Endometrial microvascular endothelial cells (primary cell): ENCODE measurements around the gene RNF214. TPM values are rescaled to one million over a fixed set of nuclear protein-coding genes. Genes with fewer than 3 reads are reported as not detected.

ENCODE experiments used
- in situ Hi-C: cut with HindIII; loops from 2 replicates; pipeline ENCODE4 v1.10.0; 2017; ENCODE audit warnings: low sequenced_read_pairs, low pct_unique_long_range_greater_than_20kb; ENCODE audit errors: inconsistent ontology term
- total RNA-seq: library from RNA; depleted of rRNA; stranded (reverse); fragments of >200 nt; gene quantifications from one replicate; pipeline ENCODE4 v1.2.3, GENCODE V29; 2015; ENCODE audit errors: inconsistent ontology term

Gene RNF214
- total RNA-seq, 1 donor from 2014 or later: 15.1 TPM

DNA sequence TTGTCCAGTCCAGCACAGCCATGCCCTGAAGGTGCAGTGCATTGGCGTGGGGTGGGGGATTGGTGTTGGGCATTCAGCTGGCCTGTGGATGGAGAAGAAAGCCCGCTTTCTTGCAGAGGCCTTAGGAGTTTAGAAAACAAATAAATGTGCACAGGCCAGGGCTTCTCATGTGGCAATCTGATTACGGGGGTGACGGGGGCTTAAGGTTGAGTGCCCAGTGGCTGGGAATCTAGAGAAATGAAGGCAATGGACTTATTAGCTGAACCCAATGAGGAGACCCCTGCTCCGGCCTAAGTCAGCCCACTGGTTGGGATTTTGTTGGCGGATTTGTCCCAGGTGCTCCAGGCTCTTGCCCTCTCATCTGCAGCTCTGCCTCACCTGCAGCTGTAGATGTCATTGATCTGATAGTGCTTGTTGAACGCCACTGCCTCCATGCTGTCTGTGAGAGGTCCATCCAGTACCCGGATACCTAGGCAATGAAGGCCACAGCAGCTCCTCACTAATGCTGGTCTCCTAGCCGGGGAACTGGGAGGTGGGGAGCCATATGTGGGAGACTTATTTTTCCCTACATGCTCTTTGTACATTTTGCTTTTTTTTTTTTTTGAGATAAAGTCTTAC lies 6.8 kb upstream of the RNF214 start:
- in situ Hi-C loops: loop anchor here (10.0 kb wide), 1 partner anchor 51 kb away; the partner anchor contains the start of gene SIDT2

DNA sequence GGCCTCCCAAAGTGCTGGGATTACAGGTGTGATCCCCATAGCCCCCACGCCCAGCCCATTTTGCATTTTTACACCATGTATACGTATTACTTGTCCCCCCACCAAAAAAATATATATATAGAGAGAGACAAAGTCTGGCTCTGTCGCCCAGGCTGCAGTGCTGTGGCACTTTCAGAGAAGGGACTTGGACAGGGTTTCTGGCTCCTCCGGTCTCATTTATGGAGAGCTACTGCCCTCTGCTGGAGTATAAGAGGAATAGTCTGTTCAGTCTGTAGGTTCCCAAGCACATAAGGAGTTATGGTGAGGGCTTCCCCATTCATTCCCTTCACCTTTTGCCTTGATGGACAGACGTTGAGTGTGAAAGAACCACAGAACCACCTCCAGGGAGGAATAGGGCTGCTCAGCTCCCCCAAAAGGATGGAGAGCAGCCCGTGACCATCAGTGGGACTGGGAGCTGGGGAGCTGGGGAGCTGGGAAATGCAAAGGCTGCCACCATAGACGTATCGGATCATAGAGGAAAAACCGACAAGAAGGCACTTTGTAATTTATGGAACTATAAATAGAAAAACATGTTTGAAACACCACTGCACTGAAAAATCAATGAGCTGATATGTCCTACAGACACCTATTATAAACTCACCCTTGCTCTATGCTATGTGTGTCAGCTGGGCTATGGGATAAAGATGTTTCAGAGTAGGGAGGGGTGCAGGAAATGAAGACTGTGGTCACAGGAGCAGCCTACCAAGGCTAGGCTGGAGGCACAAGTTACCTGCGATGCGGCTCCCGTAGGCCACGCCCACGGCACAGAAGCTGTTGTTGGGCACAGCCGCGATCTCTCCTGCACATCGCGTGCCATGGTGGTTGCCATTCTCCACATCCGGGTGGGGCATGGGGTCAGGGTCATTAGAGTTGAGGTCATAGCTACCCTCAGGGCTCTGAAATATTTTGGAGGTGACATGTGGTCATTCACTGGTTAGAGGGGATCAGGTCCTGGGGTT lies 5.8 kb upstream of the RNF214 start:
- in situ Hi-C loops: loop anchor here (10.0 kb wide), 1 partner anchor 52 kb away; the partner anchor contains the start of gene SIDT2

DNA sequence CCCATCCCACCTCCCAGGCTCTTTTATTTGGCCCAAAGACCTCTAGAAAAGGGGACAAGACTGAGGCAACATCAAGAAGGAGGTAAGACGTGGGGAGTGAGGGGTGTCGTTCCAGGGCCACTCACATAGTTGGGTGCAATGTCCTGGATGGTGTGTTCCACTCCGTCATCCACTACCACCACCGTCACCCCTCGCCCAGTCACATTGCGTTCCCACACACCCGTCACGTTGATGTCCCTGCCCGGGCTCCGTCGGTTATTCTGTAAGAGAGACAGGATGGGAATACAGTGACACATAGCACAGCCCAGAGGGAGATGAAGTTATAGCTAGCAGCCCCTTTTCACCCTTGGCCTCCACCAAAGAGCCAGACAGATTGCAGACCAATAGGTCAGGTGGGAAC lies 4.4 kb upstream of the RNF214 start:
- in situ Hi-C loops: loop anchor here (10.0 kb wide), 1 partner anchor 53 kb away; the partner anchor contains the start of gene SIDT2

DNA sequence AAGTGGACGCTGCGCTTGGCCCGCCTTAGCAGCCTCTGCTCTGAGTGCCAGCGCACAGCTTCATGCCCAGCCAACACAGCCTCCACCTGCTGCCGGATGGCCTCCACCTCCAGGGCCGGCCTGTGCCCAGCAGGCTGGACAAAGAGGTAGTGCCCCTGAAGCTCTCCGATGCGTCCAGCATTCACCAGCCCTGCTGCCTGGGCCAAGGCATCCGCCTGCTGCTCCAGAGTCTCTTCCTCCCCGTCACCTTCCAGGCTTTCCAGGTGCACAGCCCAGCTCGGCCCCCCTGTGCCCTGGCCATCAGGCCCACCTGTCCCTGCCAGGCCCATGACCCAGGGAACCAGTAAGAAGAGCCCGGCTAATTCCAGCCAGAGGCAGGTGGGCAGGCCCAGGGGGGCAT lies 3.1 kb upstream of the RNF214 start:
- in situ Hi-C loops: loop anchor here (10.0 kb wide), 1 partner anchor 55 kb away; the partner anchor contains the start of gene SIDT2

DNA sequence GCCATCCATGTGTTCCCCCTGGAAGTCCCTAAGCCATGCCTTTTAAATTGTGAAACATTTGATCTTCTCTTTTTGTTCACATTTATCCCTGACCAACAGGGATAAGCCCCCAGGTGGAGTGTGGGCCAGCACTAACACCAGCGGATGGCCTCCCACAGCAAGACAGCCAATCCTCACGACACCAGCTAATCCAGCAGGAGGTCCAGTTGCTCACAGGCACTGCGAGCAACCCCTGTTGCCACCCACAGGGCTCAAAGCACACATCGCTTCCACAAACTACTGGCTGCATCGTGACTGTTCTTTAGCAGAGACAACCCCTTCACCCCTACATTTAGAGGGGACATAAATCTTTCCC lies 2.6 kb upstream of the RNF214 start:
- in situ Hi-C loops: loop anchor here (10.0 kb wide), 1 partner anchor 55 kb away; the partner anchor contains the start of gene SIDT2

DNA sequence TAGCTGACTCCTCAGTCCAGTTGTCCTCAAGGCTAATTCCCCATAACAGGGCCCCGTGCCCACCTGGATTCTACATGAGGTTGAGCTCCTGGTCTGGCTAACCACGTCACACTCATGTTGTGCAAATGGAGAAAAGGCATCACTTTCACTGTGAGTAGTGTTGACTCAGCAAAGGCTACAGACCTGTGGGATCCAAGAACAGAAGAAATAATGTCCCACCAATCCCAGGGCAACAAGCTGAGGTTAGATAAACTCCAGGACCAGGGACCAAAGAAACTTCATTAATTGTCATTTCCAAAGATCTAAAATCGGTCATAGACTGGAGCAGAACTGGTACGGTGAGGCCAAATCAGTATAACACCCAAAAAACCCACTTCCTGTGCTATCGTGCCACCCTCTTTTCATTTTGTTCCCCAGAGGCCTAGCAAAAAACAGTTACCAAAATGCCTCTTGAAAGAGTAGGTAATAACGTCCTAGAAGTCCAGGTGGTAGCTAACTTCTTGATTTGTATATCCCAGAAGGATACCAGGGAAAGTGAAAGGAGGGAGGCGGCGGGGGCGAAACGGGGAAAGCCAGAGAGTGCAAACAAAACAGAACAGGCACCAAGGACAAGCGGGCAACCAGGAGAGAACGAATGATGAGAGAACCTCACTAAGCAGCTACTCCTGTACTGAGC lies 2.0 kb upstream of the RNF214 start:
- in situ Hi-C loops: no loop called here

DNA sequence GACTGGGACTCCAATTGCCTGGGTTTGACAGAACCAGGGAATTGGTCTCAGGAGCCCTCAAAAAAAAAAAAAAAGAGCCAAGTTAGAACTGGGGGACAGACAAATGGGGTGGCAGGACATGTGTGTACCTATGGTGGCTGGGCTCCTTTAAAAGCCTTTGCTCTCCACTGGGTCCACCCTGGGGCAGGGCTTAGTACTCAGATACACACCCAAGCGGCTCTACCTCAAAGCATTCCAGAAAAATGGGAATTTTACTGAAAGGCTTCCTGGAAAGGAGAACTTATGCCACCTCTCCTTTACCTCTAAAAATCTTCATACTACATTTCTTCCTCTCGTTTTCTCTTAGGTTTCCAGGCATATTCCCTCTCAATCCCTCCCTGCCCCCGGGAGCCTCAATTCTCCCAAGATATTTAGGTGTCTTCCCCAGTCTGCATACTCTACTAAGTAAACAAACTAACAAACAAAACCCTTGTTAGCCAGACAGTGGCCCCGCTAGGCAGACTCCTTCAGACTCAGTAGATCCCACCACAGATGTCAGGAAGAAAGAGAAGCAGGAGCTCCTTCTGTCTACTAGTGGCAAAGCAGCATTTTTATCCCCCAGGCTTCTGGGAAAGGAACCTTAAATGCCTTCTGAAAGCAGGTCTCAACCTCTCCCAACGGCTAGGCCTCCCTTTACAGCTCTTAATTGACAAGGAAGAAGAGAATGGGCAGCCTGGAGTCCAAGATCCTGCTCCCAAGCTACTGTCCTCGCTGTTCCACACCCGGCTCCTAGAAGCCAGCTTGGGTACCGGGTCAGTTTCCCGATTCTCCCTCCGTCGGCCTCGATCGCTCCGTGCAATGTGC lies 1.3 kb upstream of the RNF214 start:
- in situ Hi-C loops: no loop called here

DNA sequence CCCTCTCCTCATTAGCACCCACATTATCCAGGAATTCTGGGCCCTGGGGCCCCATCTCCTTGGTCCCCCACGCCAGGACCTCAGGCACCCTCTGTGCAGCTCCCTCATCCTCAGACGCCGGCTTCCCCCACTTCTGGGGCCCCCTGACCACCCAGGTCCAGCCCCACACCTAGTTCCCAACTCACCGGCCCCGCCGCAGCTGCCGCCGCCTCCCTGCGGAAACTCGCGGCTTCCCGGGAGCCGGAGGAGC lies 704 bp upstream of the RNF214 start, which contains the start of gene PCSK7:
TSS of gene PCSK7 (minus strand) at position 232 of the 250 bp plus-strand sequence. CDS start 2,229 bp downstream, outside the sequence.
- in situ Hi-C loops: no loop called here

DNA sequence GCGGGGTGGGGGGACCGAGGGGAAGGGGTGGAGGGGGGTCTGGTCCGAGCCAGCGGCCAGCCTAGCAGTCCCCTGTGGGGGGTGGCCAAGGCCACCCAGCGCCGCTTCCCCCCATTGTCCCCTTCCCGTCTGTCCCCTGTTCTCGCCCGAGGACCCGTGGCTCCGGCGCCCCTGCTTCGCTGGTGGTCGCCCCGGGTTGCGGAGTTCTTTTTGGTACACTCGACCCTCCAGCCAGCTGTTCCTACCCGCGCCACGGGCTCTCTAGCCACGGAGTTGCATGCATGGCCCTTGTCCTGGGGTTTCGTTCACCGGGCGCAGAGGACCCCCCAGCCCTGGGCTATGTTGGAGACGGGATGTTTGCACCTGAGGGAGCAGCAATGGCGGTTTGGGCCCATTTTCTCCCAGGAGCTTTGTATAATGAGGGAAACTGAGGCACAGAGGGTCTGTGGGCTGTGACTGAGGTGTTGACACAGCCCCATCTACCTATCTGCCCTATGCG lies 489 bp downstream of the RNF214 start:
- in situ Hi-C loops: no loop called here

DNA sequence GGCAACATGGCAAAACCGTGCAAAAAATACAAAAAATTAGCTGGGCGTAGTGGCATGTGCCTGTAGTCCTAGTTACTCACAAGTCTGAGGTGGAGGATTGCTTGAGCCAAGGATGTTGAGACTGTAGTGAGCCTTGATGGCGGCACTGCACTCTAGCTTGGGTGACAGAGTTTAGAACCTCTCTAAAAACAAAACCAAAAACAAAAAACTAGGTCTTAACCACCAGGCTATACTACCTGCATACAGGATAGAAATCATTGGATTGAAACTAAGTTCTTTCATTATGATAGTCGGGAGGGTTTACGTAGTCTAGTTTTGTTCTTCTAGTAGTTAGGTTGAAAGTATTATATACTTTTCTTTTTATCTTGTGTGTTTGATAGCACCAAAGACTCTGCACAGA lies 5.8 kb downstream of the RNF214 start:
- in situ Hi-C loops: no loop called here

DNA sequence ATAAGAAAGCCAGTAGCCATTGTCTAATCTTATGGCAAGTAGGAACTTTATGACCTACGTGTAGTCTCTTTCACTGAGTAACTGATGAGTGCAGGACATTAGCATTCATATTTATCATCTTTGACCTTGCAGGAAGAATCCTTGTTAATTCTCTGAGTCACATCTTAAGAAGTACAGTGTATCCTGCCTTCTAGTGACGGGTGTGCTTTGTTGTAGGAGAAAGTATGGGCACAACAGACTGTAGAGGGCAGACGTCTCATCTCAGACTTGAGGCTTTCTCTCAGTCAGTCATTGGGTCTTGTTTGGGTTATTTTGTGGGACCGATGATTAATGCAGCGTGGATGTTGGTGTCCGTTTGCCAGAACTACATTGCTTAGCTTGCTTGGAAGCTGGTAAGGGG lies 6.8 kb downstream of the RNF214 start:
- in situ Hi-C loops: no loop called here

DNA sequence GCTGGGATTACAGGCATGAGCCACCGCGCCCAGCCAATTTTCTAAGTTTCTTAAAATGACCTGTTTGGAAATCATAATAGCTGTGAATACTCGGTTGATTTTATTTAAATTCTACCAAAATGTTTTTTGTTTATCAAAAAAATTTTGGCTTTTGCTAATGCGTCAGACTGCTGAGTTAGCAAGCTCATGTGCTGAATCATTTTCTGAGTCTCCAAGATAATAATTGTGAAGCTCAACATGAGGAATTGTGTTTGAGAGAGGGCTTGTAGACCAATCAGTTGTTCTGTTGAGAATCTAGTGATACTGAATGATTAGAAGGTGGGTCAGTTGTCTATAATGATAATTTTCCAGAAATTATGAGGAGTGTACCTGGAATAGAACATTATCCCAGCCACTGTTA lies 15.9 kb downstream of the RNF214 start:
- in situ Hi-C loops: no loop called here

DNA sequence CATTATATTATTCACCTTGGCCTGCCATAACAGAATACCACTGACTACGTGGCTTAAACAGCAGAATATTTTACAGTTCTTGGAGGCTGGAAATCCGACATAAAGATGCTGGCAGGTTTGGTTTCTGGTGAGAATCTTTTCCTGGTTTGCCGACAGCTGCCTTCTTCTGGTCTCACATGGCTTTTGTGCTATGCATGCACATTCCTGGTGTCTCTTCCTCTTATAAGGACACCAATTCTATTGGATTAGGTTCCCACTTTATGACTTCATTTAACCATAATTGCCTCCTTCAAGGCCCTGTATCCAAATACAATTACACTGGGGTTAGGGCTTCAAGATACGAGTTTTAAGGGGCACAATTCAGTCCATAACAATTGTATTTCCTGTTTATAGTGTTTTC lies 17.1 kb downstream of the RNF214 start:
- in situ Hi-C loops: no loop called here

DNA sequence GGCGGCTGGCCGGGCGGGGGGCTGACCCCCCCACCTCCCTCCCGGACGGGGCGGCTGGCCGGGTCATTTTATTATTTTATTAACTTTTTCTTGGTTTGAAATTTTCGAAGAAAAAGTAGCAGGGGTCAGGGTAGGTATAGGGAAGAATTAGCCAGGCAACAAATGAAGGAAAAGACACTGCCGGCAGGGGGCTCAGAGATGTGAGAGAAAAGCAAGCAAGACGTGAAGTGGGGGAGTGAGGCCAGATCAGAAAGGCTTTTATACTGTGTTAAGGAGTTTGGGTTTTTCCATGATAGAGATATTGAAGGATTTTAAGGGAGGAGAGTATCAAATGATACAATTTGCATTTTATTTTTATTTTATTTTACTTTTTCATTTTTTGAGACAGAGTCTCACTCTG lies 19.0 kb downstream of the RNF214 start:
- in situ Hi-C loops: no loop called here

DNA sequence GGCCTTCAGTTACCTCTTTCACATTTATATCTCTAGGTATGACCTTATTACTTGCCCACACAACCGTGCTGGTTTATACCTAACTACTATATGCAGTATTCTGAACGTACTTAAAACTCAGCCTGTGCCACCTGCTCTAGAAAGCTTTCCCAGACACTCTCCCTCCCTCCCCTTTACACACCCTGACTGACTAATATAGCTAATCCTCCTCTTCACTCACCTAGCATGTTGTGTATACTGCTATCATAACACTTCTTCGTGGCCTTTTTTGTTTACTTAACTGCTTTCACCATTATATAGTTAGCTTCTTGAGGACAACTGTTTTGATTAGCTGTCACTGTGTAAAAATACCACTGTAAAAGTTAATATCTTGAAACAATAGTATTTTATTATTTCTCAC lies 23.5 kb downstream of the RNF214 start:
- in situ Hi-C loops: no loop called here

DNA sequence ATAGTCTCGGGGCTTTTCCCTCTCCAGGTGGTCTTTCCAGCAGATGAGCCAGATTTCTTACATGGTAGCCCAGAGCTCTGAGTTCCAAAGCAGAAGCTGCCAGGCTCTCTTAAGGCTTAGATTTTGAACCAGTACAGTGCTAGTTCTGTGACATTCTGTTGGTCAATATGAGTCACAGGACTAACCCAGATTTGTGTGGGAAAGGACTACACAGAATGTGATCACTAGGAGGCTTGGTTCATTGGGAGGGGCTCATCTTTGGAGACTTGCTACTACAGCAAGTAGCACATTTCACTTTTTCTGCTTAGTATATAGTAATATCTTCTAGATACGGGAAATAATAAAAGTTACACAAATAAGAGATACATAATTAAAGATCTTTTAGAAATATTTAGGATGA lies 24.1 kb downstream of the RNF214 start:
- in situ Hi-C loops: no loop called here

DNA sequence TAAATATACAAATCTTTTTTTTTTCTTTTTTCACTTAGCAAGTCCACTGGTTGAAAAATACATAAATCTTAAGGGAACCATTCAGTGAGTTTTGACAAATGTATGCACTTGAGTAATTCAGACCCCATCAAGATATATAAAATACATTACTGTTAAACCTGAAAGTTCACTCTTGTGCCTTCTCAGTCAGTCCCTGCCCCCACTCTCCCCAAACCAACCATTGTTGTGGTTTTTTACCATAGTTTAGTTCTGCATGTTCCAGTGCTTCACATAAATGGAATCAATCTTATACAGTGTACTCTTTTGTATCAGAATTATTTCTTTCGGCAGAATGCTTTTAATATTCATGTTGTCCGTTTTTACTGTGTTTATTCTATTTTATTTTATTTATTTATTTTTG lies 26.1 kb downstream of the RNF214 start:
- in situ Hi-C loops: no loop called here

DNA sequence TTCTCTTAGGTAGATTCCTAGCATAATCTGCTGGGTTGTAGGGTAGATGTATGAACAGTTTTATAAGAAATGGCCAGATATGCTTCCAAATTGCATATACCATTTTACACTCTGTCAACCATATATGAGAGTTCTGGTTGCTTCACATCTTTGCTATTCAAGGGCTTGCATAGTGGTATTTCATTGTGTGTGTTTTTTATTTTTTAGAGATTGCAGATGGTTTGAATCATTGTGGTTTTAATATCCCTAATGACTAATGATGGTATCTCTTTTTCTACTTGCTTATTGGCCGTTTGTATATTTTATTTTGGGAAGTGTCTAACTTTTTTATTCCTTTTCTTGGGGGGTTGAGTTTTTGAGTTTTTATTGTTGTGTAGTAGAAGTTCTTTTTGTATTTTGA lies 26.9 kb downstream of the RNF214 start:
- in situ Hi-C loops: no loop called here
